ENCODE results near the gene CRIM1. TPM values are rescaled to one million over a fixed set of nuclear protein-coding genes. Genes with fewer than 3 reads are reported as not detected.

The CRIM1 gene
- total RNA-seq, 1 experiment from 2014 or later, result 27.6 TPM

GRCh38 chr2:36534275-36534799 is 178.8 kb downstream of the CRIM1 start:
- Histone ChIP-seq H4K8ac (replicated peaks; ENCODE audit: insufficient read length, low read depth, low read length) (peak overlapping the region; percentile 65), H3K79me1 (ENCODE audit: insufficient read depth, low read depth, low read length, poor library complexity, severe bottlenecking) (no peaks in the 10 kb centered on the region), H3K56ac (ENCODE audit: insufficient read length, low read depth, low read length) (no peak overlapping the region), H3K4me1 (ENCODE audit: insufficient read depth, low read length) (no peaks in the 10 kb centered on the region), H3K27ac (ENCODE audit: insufficient read length, low read depth, low read length) (no peak overlapping the region), H2BK5ac (ENCODE audit: insufficient read length, low read length) (no peak overlapping the region), H3K27me3 (ENCODE audit: insufficient read depth, low read length) (no peaks in the 10 kb centered on the region), H3K4me2 (ENCODE audit: insufficient read depth, insufficient read length, low read length) (no peak overlapping the region), H4K5ac (ENCODE audit: insufficient read length, low read depth, low read length) (no peak overlapping the region), H3K79me2 (ENCODE audit: insufficient read depth, low read length) (no peaks in the 10 kb centered on the region), H3T11ph (ENCODE audit: low read length) (no peak overlapping the region), H2BK120ac (ENCODE audit: low read depth, low read length, poor library complexity, severe bottlenecking) (no peak overlapping the region), H3K9ac (ENCODE audit: extremely low read depth, insufficient read length, low read length) (no peak overlapping the region), H3K23me2 (ENCODE audit: insufficient read length, low read depth, low read length, poor library complexity, severe bottlenecking) (no peaks in the 10 kb centered on the region), H2AK5ac (ENCODE audit: insufficient read length, low read length) (no peak overlapping the region), H2BK12ac (ENCODE audit: insufficient read length, low read depth, low read length) (no peak overlapping the region), H4K91ac (ENCODE audit: insufficient read length, low read depth, low read length) (no peak overlapping the region), H3K4ac (ENCODE audit: low read depth, low read length) (no peak overlapping the region), H2BK20ac (ENCODE audit: low read depth, low read length, poor library complexity, severe bottlenecking) (no peak overlapping the region), H3K23ac (ENCODE audit: insufficient read length, low read depth, low read length) (no peak overlapping the region), H3K9me3 (ENCODE audit: control insufficient read depth, low read depth, low read length) (no peaks in the 10 kb centered on the region), H3K14ac (ENCODE audit: insufficient read depth, low read length) (no peak overlapping the region), H2BK15ac (ENCODE audit: low read depth, low read length) (no peak overlapping the region), H4K20me1 (ENCODE audit: control insufficient read depth, insufficient read depth, insufficient read length) (no peaks in the 10 kb centered on the region), H2AFZ (ENCODE audit: low read length) (no peak overlapping the region), H3K18ac (ENCODE audit: insufficient read length, low read depth, low read length) (no peak overlapping the region)
- Mint-ChIP-seq H3K4me3 (no peak overlapping the region), H3K9me3 (no peaks in the 10 kb centered on the region), H3K4me1 (peaks cover 5 to 9% of the 10 kb centered on the region in 2 experiments), H3K27me3 (ENCODE audit: low read depth) (no peaks in the 10 kb centered on the region), H3K36me3 (ENCODE audit: insufficient read depth in 1 of 3, low read depth in 3 of 3) (peaks cover 14 to 31% (median 22%) of the 10 kb centered on the region in 3 experiments), H3K27ac (no peak overlapping the region)
- DNase-seq, result no peak
- TF ChIP-seq CTCF (conservative IDR thresholded peaks at IDR 0.05), result no peak
